Measurements from ENCODE around the gene SPEN.

Gene SPEN

DNA sequence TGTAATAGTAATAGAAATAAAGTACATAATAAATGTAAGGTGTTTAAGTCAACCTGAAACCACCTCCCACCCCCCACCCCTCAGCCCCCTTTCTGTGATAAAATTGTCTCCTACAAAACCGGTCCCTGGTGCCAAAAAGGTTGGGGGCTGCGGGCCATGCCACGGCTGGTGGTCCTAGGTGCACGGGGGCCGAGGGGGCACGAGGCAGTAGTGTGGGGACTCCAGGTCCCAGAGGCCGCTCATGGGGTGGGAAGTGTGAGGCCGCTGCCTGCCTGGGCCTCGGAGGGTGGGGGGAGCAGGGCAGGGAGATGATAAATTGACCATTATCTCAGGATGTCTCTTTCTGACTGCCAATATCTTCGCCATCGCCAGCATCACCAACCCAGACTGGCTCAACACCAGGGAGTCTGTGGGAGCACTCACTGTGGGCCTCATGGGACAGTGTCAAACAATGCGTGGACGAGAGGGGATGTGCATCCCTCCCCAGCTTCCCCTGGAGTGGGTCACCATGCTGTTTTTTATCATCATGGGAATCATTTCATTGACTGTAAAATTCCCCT, 121.9 kb downstream of the SPEN start:
- Histone ChIP-seq H4K8ac (ENCODE audit: low read depth, low read length) (no peak overlapping the region), H3K23ac (ENCODE audit: low read length) (no peak overlapping the region), H2AK5ac (ENCODE audit: low read length) (no peak overlapping the region), H3K4ac (ENCODE audit: low read depth, low read length) (no peak overlapping the region), H3K79me2 (ENCODE audit: control insufficient read depth, insufficient read depth, low read length) (no peaks in the 10 kb centered on the region), H3K18ac (ENCODE audit: low read length) (no peak overlapping the region), H3K4me3 (ENCODE audit: low read length) (no peak overlapping the region), H3K36me3 (ENCODE audit: control insufficient read depth, insufficient read depth, low read length) (peaks cover 2% of the 10 kb centered on the region), H3K56ac (ENCODE audit: low read length) (no peak overlapping the region), H2BK5ac (ENCODE audit: low read length) (no peak overlapping the region), H3K4me2 (ENCODE audit: low read length) (no peak overlapping the region), H3K9ac (ENCODE audit: low read length) (no peak overlapping the region), H3K27ac (ENCODE audit: low read depth, low read length) (no peak overlapping the region), H4K5ac (ENCODE audit: low read length) (no peak overlapping the region), H2BK15ac (replicated peaks; ENCODE audit: low read depth) (no peak overlapping the region), H3K79me1 (ENCODE audit: low read length) (peaks cover 8% of the 10 kb centered on the region), H3K4me1 (ENCODE audit: control insufficient read depth, low read depth, low read length) (no peaks in the 10 kb centered on the region), H2BK120ac (ENCODE audit: low read depth, low read length) (no peak overlapping the region), H3K27me3 (ENCODE audit: insufficient read depth, low read length, poor library complexity) (no peaks in the 10 kb centered on the region)
- DNase-seq, result no peak
- WGBS (ENCODE audit: extremely low coverage, insufficient coverage, low lambda C conversion rate), result no CpG with 5 or more reads among the region's 13 CpGs

DNA sequence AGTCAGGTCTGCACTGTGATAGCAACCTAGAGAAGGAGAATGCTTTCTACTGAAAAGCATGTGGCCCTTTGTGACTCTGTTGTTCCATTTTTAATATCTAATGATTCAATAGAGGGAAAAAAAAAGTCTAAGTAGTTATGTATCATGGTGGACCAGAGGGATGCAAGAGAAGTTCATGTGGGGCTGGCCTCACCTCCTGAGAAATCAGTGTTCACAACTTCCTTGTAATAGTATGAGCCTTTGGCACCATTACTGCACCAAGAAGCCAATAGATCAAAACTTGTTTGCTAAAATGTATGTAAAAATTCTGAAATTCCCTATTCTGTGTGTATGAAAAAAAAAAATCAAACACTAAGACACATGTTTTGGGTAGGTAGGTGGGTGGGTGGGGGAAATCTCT, 123.4 kb downstream of the SPEN start:
- Histone ChIP-seq H2AK5ac (ENCODE audit: low read length) (no peak overlapping the region), H3K79me1 (ENCODE audit: low read length) (peaks cover 8% of the 10 kb centered on the region), H3K18ac (ENCODE audit: low read length) (no peak overlapping the region), H3K79me2 (ENCODE audit: control insufficient read depth, insufficient read depth, low read length) (no peaks in the 10 kb centered on the region), H2BK5ac (ENCODE audit: low read length) (no peak overlapping the region), H3K4me3 (ENCODE audit: low read length) (no peak overlapping the region), H3K4me1 (ENCODE audit: control insufficient read depth, low read depth, low read length) (peaks cover 3% of the 10 kb centered on the region), H3K27me3 (ENCODE audit: insufficient read depth, low read length, poor library complexity) (no peaks in the 10 kb centered on the region), H3K4ac (ENCODE audit: low read depth, low read length) (no peak overlapping the region), H3K4me2 (ENCODE audit: low read length) (no peak overlapping the region), H3K56ac (ENCODE audit: low read length) (no peak overlapping the region), H4K5ac (ENCODE audit: low read length) (no peak overlapping the region), H3K27ac (ENCODE audit: low read depth, low read length) (no peak overlapping the region), H3K23ac (ENCODE audit: low read length) (no peak overlapping the region), H2BK120ac (ENCODE audit: low read depth, low read length) (no peak overlapping the region), H3K36me3 (ENCODE audit: control insufficient read depth, insufficient read depth, low read length) (no peaks in the 10 kb centered on the region), H3K9ac (ENCODE audit: low read length) (no peak overlapping the region), H4K8ac (ENCODE audit: low read depth, low read length) (no peak overlapping the region), H2BK15ac (replicated peaks; ENCODE audit: low read depth) (no peak overlapping the region)
- DNase-seq, result no peak

DNA sequence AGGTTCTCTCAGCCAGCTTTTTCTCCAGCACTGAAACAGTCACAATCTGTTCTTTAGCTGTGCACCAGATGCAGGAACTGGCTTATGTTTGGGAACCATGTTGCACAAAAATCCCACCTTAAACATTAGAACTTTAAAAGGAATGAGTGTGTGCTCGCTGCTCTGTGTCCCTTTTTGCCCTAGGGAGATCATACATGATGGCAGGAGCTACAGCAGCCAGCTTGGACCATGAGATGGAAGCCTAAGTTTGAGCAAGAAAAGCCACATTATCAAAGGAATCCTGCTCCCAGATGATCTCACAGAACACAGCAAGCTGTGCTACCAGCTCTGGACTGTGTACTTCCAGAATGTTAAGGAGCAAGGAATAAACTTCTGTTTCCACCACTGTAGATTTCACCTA, 124.9 kb downstream of the SPEN start:
- H2BK120ac ChIP-seq (ENCODE audit: low read depth, low read length), result no peak overlapping the region
- H4K5ac ChIP-seq (ENCODE audit: low read length), result no peak overlapping the region
- no peaks in the 10 kb centered on the region for H3K36me3 ChIP-seq (ENCODE audit: control insufficient read depth, insufficient read depth, low read length)
- no peak overlapping the region for H2BK5ac ChIP-seq (ENCODE audit: low read length)
- no peak overlapping the region for H3K23ac ChIP-seq (ENCODE audit: low read length)
- H3K9ac ChIP-seq (ENCODE audit: low read length), result no peak overlapping the region
- H2AK5ac ChIP-seq (ENCODE audit: low read length), result no peak overlapping the region
- H3K4ac ChIP-seq (ENCODE audit: low read depth, low read length), result no peak overlapping the region
- H2BK15ac ChIP-seq (replicated peaks; ENCODE audit: low read depth), result no peak overlapping the region
- no peak overlapping the region for H4K8ac ChIP-seq (ENCODE audit: low read depth, low read length)
- no peaks in the 10 kb centered on the region for H3K27me3 ChIP-seq (ENCODE audit: insufficient read depth, low read length, poor library complexity)
- no peak overlapping the region for H3K18ac ChIP-seq (ENCODE audit: low read length)
- no peak overlapping the region for H3K27ac ChIP-seq (ENCODE audit: low read depth, low read length)
- no peak overlapping the region for H3K56ac ChIP-seq (ENCODE audit: low read length)
- H3K79me2 ChIP-seq (ENCODE audit: control insufficient read depth, insufficient read depth, low read length), result no peaks in the 10 kb centered on the region
- WGBS (ENCODE audit: extremely low coverage, insufficient coverage, low lambda C conversion rate), result no CpG with 5 or more reads among the region's 1 CpG
- DNase-seq, result no peak
- H3K4me2 ChIP-seq (ENCODE audit: low read length), result no peak overlapping the region
- H3K4me1 ChIP-seq (ENCODE audit: control insufficient read depth, low read depth, low read length), result peaks cover 3% of the 10 kb centered on the region
- no peak overlapping the region for H3K4me3 ChIP-seq (ENCODE audit: low read length)
- peaks cover 8% of the 10 kb centered on the region for H3K79me1 ChIP-seq (ENCODE audit: low read length)

DNA sequence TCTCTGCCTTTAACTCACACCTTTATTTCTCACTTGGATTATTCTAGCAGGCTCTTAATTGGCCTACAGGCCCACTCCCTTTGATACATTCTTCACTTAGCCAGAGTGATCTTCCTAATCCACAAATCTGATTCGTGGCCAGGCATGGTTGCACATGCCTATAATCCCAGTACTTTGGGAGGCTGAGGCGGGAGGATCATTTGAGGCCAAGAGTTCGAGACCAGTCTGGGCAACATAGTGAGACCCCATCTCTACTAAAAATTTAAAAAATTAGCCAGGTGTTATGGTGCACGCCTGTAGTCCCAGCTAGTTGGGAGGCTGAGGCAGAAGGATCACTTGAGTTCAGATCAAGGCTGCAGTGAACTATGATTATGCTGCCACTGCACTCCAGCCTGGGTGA, 126.3 kb downstream of the SPEN start:
- H2BK5ac ChIP-seq (ENCODE audit: low read length), result no peak overlapping the region
- H3K56ac ChIP-seq (ENCODE audit: low read length), result no peak overlapping the region
- no peak overlapping the region for H3K4me3 ChIP-seq (ENCODE audit: low read length)
- no peak overlapping the region for H2AK5ac ChIP-seq (ENCODE audit: low read length)
- no peaks in the 10 kb centered on the region for H3K79me2 ChIP-seq (ENCODE audit: control insufficient read depth, insufficient read depth, low read length)
- no peak overlapping the region for H3K9ac ChIP-seq (ENCODE audit: low read length)
- H3K4ac ChIP-seq (ENCODE audit: low read depth, low read length), result no peak overlapping the region
- WGBS (ENCODE audit: extremely low coverage, insufficient coverage, low lambda C conversion rate), result no CpG with 5 or more reads among the region's 4 CpGs
- H4K5ac ChIP-seq (ENCODE audit: low read length), result no peak overlapping the region
- no peak overlapping the region for H3K23ac ChIP-seq (ENCODE audit: low read length)
- H3K27ac ChIP-seq (ENCODE audit: low read depth, low read length), result no peak overlapping the region
- no peak for DNase-seq
- H2BK15ac ChIP-seq (replicated peaks; ENCODE audit: low read depth), result no peak overlapping the region
- H2BK120ac ChIP-seq (ENCODE audit: low read depth, low read length), result no peak overlapping the region
- peaks cover 6% of the 10 kb centered on the region for H3K79me1 ChIP-seq (ENCODE audit: low read length)
- H3K4me2 ChIP-seq (ENCODE audit: low read length), result no peak overlapping the region
- H3K27me3 ChIP-seq (ENCODE audit: insufficient read depth, low read length, poor library complexity), result no peaks in the 10 kb centered on the region
- H4K8ac ChIP-seq (ENCODE audit: low read depth, low read length), result no peak overlapping the region
- no peak overlapping the region for H3K18ac ChIP-seq (ENCODE audit: low read length)
- peaks cover 3% of the 10 kb centered on the region for H3K4me1 ChIP-seq (ENCODE audit: control insufficient read depth, low read depth, low read length)
- H3K36me3 ChIP-seq (ENCODE audit: control insufficient read depth, insufficient read depth, low read length), result no peaks in the 10 kb centered on the region

DNA sequence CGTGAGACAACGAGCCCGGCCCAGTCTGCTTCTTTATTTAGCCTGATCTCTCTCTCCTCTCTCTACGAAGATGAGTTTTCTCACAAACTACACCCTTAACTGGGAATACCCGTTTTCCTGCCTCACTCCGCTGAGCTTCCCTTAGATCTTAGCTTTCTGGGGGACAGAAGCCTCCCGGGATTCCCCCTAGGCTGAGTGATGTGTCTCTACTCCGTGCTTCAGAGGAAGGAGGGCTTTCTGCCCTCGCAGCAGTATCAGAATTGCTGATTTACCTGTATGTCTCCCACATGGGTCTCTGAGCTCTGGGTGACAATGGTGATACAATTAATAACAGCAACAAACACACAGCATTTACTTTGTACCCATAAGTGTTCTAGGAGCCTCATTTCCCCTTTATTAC, 127.3 kb downstream of the SPEN start:
- Histone ChIP-seq H3K23ac (ENCODE audit: low read length) (no peak overlapping the region), H3K4me2 (ENCODE audit: low read length) (peak overlapping the region; percentile 95), H3K79me1 (ENCODE audit: low read length) (peaks cover 6% of the 10 kb centered on the region), H2BK5ac (ENCODE audit: low read length) (no peak overlapping the region), H2AK5ac (ENCODE audit: low read length) (no peak overlapping the region), H3K18ac (ENCODE audit: low read length) (no peak overlapping the region), H3K27ac (ENCODE audit: low read depth, low read length) (no peak overlapping the region), H3K9ac (ENCODE audit: low read length) (peak overlapping the region; percentile 92), H4K8ac (ENCODE audit: low read depth, low read length) (no peak overlapping the region), H2BK120ac (ENCODE audit: low read depth, low read length) (no peak overlapping the region), H4K5ac (ENCODE audit: low read length) (no peak overlapping the region), H3K4me1 (ENCODE audit: control insufficient read depth, low read depth, low read length) (peaks cover 3% of the 10 kb centered on the region), H3K56ac (ENCODE audit: low read length) (peak overlapping the region; percentile 98), H2BK15ac (replicated peaks; ENCODE audit: low read depth) (no peak overlapping the region), H3K4ac (ENCODE audit: low read depth, low read length) (no peak overlapping the region), H3K79me2 (ENCODE audit: control insufficient read depth, insufficient read depth, low read length) (no peaks in the 10 kb centered on the region), H3K36me3 (ENCODE audit: control insufficient read depth, insufficient read depth, low read length) (no peaks in the 10 kb centered on the region), H3K27me3 (ENCODE audit: insufficient read depth, low read length, poor library complexity) (no peaks in the 10 kb centered on the region), H3K4me3 (ENCODE audit: low read length) (peak overlapping the region; percentile 91)
- WGBS (ENCODE audit: extremely low coverage, insufficient coverage, low lambda C conversion rate), result no CpG with 5 or more reads among the region's 9 CpGs
- no peak for DNase-seq

DNA sequence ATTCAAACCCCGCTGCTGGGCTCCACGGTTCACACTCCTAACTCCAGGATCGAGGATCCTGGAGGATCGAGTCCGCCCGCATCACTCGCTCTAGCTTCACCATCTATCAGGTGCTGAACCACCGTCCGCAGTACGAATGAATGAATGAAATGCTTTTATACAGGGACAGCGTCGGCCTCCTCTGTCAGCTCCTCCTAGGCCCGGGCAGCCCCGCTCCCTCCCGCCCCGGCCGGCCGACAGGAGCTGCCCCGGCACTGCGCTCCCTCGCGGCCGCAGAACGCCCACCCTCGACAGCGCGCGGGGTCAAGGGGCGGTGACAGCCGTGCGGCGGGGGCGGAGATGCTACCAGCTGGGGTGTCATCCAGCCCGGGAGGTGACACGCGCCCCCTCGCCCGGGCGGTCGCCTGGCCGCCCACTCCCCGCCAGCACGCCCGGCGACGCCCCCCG, 127.9 kb downstream of the SPEN start:
- Histone ChIP-seq H3K23ac (ENCODE audit: low read length) (no peak overlapping the region), H4K5ac (ENCODE audit: low read length) (no peak overlapping the region), H3K79me1 (ENCODE audit: low read length) (peaks cover 6% of the 10 kb centered on the region), H3K18ac (ENCODE audit: low read length) (peak overlapping the region; percentile 82), H4K8ac (ENCODE audit: low read depth, low read length) (no peak overlapping the region), H3K56ac (ENCODE audit: low read length) (peak overlapping the region; percentile 98), H2BK15ac (replicated peaks; ENCODE audit: low read depth) (no peak overlapping the region), H3K9ac (ENCODE audit: low read length) (peak overlapping the region; percentile 92), H2AK5ac (ENCODE audit: low read length) (no peak overlapping the region), H3K4me3 (ENCODE audit: low read length) (peak overlapping the region; percentile 91), H3K79me2 (ENCODE audit: control insufficient read depth, insufficient read depth, low read length) (no peaks in the 10 kb centered on the region), H3K4me2 (ENCODE audit: low read length) (peak overlapping the region; percentile 95), H3K27me3 (ENCODE audit: insufficient read depth, low read length, poor library complexity) (no peaks in the 10 kb centered on the region), H2BK120ac (ENCODE audit: low read depth, low read length) (no peak overlapping the region), H3K27ac (ENCODE audit: low read depth, low read length) (peak overlapping the region; percentile 25), H3K4ac (ENCODE audit: low read depth, low read length) (no peak overlapping the region), H3K36me3 (ENCODE audit: control insufficient read depth, insufficient read depth, low read length) (no peaks in the 10 kb centered on the region), H3K4me1 (ENCODE audit: control insufficient read depth, low read depth, low read length) (peaks cover 3% of the 10 kb centered on the region), H2BK5ac (ENCODE audit: low read length) (no peak overlapping the region)
- WGBS (ENCODE audit: extremely low coverage, insufficient coverage, low lambda C conversion rate), result no CpG with 5 or more reads among the region's 47 CpGs
- DNase-seq, result peak; percentile 85
